ENCODE measurements around the gene BORCS5. TPM values are rescaled to one million over a fixed set of nuclear protein-coding genes. Genes with fewer than 3 reads are reported as not detected.

BORCS5 gene
- total RNA-seq, 1 donor from 2014 or later, result 14.4 TPM

DNA sequence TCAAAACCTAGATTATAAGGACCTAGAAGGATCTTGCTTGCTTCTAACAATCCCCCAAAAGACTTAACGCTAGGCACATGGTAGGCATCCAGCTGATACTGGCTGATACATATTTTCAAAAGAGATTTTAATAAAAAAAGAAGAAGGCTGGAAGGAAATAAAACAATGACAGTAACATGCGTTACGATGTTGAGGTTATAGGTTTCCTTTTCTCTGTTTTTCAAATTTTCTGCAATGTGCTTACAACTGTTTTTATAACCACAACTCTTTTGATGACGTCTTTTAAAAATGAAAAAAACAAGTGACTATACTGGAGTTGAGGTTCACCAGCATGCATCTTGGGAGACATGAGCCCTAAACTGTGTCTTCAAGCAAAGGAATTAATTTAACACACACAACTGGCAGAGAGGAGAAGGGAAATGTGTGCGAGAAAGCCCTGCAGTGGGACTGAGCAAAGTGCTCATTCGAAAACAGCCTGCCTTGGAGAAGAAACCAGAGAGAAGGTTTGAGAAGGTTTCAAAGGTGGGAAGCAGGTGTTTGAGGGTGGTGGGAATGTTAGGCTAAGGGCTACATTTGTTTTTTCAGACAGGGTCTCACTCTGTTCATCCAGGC lies 125.4 kb downstream of the BORCS5 start:
- Mint-ChIP-seq H3K9me3 (no peaks in the 10 kb centered on the region), H3K4me3 (no peak overlapping the region), H3K4me1 (ENCODE audit: unreplicated experiment) (no peaks in the 10 kb centered on the region), H3K27ac (no peak overlapping the region), H3K27me3 (no peaks in the 10 kb centered on the region), H3K36me3 (peaks cover 65% of the 10 kb centered on the region)
- DNase-seq (ENCODE audit: extremely low spot score, unreplicated experiment), result no peak
- TF ChIP-seq, protein P1, sequence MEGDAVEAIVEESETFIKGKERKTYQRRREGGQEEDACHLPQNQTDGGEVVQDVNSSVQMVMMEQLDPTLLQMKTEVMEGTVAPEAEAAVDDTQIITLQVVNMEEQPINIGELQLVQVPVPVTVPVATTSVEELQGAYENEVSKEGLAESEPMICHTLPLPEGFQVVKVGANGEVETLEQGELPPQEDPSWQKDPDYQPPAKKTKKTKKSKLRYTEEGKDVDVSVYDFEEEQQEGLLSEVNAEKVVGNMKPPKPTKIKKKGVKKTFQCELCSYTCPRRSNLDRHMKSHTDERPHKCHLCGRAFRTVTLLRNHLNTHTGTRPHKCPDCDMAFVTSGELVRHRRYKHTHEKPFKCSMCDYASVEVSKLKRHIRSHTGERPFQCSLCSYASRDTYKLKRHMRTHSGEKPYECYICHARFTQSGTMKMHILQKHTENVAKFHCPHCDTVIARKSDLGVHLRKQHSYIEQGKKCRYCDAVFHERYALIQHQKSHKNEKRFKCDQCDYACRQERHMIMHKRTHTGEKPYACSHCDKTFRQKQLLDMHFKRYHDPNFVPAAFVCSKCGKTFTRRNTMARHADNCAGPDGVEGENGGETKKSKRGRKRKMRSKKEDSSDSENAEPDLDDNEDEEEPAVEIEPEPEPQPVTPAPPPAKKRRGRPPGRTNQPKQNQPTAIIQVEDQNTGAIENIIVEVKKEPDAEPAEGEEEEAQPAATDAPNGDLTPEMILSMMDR (conservative IDR thresholded peaks at IDR 0.05), result no peak

DNA sequence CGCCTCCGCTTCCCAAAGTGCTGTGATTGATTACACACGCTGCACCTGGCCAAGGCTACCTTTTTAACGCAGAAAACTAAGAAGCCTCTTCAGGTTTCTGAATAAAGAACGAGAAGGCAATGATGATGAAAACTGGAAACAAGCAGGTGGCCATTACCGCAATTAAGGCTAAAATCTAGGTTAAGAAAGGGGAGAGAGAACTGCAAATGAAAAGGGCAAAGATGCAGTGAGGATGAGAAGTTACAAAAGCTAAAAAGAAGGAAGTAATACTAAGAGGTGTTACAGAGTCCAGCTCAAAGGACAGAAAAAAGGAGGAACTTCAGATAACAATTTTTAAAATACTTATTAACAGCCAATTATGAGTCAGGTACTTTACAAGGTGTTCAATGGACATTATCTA lies 126.1 kb downstream of the BORCS5 start:
- Mint-ChIP-seq H3K27ac (peak overlapping the region; percentile 3), H3K4me3 (no peak overlapping the region), H3K9me3 (no peaks in the 10 kb centered on the region), H3K36me3 (peaks cover 65% of the 10 kb centered on the region), H3K4me1 (ENCODE audit: unreplicated experiment) (peaks cover under 1% of the 10 kb centered on the region), H3K27me3 (no peaks in the 10 kb centered on the region)
- TF ChIP-seq, protein P1 (conservative IDR thresholded peaks at IDR 0.05), result no peak
- DNase-seq (ENCODE audit: extremely low spot score, unreplicated experiment), result no peak

DNA sequence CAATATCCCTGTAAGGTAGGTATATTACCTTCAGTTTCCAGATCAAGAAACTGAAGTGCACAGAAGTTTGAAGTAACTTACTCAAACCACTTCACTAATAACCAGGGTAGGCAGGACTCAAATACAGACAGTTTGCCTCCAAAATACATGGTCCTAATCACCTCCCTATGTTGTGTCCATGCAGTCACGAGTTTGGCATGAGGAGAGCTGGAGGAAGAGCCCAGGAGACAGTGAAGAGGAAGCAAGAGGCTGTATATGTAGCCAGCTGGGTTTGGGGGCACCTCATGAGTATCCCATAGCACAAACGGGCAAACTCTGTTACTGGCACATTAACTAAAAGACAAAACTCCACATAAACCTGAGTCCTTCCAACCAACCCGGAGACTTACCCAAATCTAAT lies 126.6 kb downstream of the BORCS5 start:
- H3K4me1 Mint-ChIP-seq (ENCODE audit: unreplicated experiment), result peaks cover 5% of the 10 kb centered on the region

DNA sequence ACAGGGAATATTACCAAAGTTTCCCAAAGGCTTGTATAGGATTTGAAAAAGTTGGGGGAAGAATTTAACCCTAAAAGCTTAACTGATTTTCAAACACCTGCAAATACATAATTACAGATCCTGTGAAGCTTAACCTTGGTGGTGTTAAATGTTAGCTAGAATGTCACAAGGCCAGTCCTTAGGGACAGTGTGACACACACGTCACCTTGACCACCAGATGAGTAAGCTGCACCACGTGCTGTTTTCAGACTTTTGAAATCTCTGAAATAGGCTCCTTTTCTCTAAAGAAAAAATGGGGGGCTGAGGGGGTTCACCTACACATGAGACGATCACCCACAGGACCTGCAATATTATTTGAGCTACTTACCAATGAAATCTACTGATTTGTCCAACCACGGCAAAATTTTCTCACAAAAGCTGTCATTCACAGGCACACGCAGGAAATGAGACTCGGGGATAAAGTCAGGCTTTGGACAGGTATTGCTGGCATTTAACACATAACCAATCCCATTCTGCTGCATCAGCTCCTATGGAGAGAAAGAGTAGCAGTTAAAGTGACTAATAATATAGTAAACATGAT lies 129.9 kb downstream of the BORCS5 start:
- H3K9me3 Mint-ChIP-seq, result no peaks in the 10 kb centered on the region
- no peak overlapping the region for H3K4me3 Mint-ChIP-seq

More for the DNA sequence above, 126.6 kb downstream of the BORCS5 start:
- Mint-ChIP-seq H3K27ac (peak overlapping the region; percentile 33), H3K9me3 (no peaks in the 10 kb centered on the region), H3K36me3 (peaks cover 69% of the 10 kb centered on the region), H3K4me3 (no peak overlapping the region), H3K27me3 (no peaks in the 10 kb centered on the region)
- TF ChIP-seq, protein P1 (conservative IDR thresholded peaks at IDR 0.05), result no peak
- no peak for DNase-seq (ENCODE audit: extremely low spot score, unreplicated experiment)

DNA sequence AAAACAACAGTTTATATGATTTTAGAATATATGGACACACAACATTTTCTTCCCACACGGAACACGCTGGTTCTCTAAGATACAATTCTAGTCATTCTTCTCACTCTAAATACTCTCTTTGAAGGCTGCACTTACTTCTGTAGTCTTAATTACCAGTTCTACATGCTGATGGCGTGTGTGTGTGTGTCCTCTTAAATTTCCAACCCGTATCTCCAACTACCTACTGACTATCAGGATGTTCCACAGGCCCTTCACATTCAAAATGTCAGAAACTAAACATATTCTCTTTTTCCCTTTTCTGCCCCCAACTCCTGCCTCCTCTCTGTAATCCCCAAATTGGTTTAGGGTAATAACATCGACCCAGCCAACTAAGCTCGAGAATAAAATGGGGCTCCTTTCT lies 130.6 kb downstream of the BORCS5 start:
- peak overlapping the region; percentile 57 for H3K27ac Mint-ChIP-seq

More for the DNA sequence above, 129.9 kb downstream of the BORCS5 start:
- Mint-ChIP-seq H3K27ac (peak overlapping the region; percentile 57), H3K27me3 (no peaks in the 10 kb centered on the region), H3K4me1 (ENCODE audit: unreplicated experiment) (peaks cover 5% of the 10 kb centered on the region), H3K36me3 (peaks cover 48% of the 10 kb centered on the region)
- no peak for DNase-seq (ENCODE audit: extremely low spot score, unreplicated experiment)
- TF ChIP-seq, protein P1 (conservative IDR thresholded peaks at IDR 0.05), result no peak

More for the DNA sequence above, 130.6 kb downstream of the BORCS5 start:
- Mint-ChIP-seq H3K4me1 (ENCODE audit: unreplicated experiment) (peaks cover 5% of the 10 kb centered on the region), H3K36me3 (peaks cover 42% of the 10 kb centered on the region), H3K9me3 (no peaks in the 10 kb centered on the region), H3K27me3 (no peaks in the 10 kb centered on the region), H3K4me3 (no peak overlapping the region)
- TF ChIP-seq, protein P1 (conservative IDR thresholded peaks at IDR 0.05), result no peak
- no peak for DNase-seq (ENCODE audit: extremely low spot score, unreplicated experiment)
